22Rv1 (cell line): Measurements from ENCODE around the gene S100PBP.

Experiments
- H3K27ac ChIP-seq: fragments of 450-650 bp; 2 replicates; pipeline ENCODE4 v1.5.1; 2017
- ZFX ChIP-seq: fragments of 450-650 bp; IDR thresholded peaks from 2 replicates; pipeline ENCODE4 v1.6.1; 2017; ENCODE audit warnings: antibody characterized with exemption, borderline replicate concordance
- TF ChIP-seq, protein P1 (sequence below): fragments of 450-650 bp; IDR thresholded peaks from 2 replicates; pipeline ENCODE4 v1.5.1; 2017; ENCODE audit warnings: mild to moderate bottlenecking

S100PBP gene

DNA sequence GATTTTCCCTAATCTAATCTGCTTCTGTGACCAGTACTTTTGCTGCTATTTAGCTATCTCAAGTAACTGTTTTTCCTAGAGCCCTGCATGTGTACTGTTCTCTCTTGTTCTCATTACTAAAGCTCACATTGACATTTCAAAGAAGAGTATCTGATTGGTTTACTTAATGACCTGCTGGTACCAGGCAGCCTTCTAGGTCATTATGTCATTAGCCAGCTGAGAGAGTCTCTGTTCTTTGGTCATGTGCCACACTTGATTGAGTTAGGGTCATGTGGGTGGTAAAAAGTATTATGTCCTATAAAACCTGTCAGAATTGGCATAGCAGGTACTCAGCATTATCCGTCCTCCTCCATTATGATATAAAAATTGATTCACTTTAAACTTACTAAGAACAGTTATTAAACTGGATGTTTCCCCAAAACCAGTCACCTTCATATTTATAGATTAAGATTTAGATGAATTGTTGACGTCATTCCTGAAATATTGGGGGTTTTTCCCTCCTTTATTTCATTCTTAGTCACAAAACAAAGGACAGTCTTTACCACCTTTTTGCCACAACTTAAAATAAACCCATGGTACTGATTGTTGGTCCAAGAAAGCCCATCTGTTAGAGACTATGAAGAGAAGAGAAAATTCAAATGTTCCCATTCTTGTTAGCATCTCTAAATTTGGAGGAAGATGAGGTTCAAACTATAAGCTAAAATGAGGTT is 31.1 kb downstream of the S100PBP start:
- H3K27ac ChIP-seq, result no peak overlapping the region
- TF ChIP-seq, protein P1, sequence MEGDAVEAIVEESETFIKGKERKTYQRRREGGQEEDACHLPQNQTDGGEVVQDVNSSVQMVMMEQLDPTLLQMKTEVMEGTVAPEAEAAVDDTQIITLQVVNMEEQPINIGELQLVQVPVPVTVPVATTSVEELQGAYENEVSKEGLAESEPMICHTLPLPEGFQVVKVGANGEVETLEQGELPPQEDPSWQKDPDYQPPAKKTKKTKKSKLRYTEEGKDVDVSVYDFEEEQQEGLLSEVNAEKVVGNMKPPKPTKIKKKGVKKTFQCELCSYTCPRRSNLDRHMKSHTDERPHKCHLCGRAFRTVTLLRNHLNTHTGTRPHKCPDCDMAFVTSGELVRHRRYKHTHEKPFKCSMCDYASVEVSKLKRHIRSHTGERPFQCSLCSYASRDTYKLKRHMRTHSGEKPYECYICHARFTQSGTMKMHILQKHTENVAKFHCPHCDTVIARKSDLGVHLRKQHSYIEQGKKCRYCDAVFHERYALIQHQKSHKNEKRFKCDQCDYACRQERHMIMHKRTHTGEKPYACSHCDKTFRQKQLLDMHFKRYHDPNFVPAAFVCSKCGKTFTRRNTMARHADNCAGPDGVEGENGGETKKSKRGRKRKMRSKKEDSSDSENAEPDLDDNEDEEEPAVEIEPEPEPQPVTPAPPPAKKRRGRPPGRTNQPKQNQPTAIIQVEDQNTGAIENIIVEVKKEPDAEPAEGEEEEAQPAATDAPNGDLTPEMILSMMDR, result no peak
- TF ChIP-seq ZFX, result no peak

DNA sequence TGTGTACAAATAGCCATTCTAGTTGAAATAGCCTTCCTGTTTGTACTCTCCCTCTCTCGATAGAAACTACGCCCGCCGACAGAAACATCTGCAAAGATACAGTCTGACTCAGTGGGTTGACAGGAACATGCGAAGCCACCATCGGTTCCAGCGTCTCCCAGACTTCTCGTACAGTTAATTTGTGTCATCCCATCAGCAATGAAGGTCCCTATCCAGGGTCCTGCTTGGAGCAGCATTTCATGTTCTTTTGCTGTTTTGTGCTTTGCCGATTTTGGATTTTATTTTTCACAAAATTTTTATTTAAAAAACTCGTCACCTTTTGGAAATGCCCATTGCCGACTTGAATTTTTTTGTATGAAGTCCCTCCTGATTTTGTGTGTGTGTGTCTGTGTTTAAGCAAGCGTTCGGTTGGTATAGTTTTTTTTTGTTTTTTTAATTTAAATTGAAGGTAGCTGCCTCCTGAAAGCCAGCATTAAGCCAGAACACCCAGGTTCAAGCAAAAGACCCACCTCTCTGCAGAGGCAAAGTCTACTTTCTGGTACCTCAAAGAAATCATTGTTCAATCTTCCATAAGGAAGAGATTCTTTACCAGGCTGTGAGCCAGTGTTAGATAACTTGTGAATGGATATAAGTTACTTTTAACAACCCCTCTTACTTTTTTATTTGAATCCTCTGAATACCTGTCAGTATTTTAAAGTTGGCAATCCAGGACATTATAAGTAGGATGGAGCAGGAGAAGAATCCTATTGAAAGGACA is 38.6 kb downstream of the S100PBP start:
- TF ChIP-seq, protein P1, result no peak
- TF ChIP-seq ZFX, result no peak
- no peak overlapping the region for H3K27ac ChIP-seq

DNA sequence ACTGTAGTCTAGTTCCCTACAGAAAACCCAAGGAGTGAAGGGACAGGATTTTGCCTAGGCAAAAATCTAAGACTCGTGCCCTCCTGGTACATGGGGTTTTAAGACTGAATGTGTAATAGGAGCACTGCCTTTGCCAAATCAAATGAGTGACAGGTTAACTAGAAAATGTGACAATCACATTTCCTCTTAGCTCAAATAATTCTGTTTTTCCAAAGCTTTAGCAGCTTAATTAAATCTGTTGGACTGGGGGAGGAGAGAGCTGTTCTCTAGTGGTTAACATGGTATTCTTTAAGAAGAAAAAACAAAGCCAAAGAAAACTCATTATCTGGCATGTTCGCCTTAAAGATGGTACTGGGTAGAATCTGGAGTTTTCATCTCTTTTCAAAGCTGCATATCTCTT is 40.7 kb downstream of the S100PBP start:
- no peak for TF ChIP-seq ZFX
- TF ChIP-seq, protein P1, result no peak

DNA sequence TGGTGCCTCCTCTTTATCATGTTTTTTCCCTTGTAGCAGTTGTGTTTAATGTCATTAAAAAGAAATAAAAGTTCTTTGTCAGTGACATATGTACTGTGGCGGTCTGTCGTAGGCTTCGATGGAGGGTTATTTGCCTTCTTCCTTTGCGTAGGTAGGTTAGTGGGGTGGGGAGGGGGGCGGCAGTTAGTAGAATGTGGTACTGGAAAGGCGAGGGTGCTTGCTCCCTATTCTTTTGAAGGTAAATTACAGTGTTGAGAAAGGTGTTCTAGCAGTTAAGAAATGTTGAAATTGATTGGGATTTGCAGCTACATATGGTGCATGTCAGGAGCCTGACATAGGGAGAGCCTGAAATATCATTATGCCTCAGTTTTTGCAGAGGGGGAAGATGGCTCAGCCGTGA is 41.3 kb downstream of the S100PBP start:
- TF ChIP-seq ZFX, result no peak
- TF ChIP-seq, protein P1, result no peak

More for the DNA sequence above, 40.7 kb downstream of the S100PBP start:
- no peak overlapping the region for H3K27ac ChIP-seq

DNA sequence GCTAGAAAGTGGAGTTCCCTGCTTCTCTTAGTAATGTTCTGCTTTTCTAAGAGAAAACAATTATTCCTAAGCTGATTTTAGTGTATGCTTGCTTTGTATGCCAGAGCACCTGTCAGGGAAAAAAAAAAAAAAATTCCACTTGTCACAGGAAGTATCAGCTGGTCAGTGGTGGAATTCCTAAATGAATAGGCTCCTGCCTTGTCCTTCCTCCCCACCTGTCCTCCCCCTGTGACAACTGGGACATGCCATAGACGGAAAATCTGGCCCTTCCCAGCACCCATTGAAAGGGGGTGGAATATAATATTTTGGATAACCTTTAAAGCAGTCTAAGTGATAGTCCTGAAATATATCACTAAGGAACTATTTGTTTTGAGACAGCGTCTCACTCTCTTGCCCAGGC is 42.5 kb downstream of the S100PBP start:
- TF ChIP-seq, protein P1, result no peak
- TF ChIP-seq ZFX, result no peak
- H3K27ac ChIP-seq, result no peak overlapping the region

More for the DNA sequence above, 41.3 kb downstream of the S100PBP start:
- no peak overlapping the region for H3K27ac ChIP-seq

DNA sequence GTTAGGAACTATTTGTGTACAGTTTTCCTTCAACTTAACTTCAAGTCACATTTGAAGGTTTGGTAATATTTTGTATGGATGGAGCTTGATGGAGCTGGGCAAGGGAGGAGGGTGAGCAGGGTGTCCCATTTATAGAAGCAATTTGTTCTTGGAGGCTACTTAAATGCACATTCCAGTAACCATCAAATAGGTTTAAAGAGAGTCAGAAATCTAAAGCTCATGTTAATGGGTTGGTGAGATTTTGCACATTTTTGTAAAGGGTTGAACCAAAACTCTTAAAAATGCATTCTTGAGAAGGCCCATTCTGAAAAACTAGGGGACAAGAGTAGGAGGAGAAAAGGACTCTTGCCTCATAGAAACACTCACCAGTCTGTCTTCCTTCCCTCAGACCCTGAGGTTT is 43.1 kb downstream of the S100PBP start:
- H3K27ac ChIP-seq, result no peak overlapping the region

DNA sequence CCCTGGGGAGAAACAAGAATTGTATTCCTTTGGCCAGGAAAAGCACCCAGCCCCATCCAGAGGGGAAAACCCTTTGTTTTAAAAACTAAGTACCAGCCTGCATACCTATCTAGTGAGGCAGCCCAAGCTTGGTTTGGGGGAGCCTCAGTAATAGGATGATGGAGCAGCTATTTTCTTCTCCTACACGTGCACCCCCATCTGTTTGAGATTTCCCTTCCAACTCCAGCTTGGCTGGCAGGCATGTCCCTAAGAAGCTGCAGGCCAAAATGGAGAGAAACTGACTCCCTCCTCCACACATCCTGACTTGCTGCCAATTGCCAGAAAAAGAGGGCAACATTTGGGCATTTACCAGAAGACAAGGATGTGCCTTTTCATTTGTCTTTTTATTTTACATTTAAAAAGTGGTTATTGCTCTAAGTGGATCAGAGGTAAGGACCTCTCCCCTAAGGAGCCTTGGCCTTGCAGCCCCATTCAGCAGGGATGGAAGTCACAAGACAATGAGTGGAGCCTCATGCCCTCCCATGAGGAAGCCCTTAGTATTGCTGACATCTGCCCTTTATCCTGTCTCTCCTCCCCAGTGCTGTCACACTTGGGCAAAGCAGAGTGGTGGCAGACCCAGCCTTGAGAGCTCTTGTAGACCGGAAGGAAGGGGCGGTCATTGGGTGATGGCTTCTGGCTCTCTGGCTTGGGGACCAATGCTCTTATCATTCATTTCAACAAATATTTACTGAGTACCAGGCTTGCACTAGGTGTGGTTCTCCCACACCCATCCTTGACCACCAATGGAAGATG is 44.6 kb downstream of the S100PBP start:
- H3K27ac ChIP-seq, result no peak overlapping the region
- TF ChIP-seq ZFX, result no peak
- TF ChIP-seq, protein P1, result no peak

More for the DNA sequence above, 43.1 kb downstream of the S100PBP start:
- no peak for TF ChIP-seq ZFX
